Mucosa of descending colon (tissue), 3 donors: Measurements from ENCODE around the gene BCAS4. TPM values are rescaled to one million over a fixed set of nuclear protein-coding genes. Genes with fewer than 3 reads are reported as not detected.
"Not testable (repeated sequence)": the region's sequence is repeated elsewhere in the genome, so short reads cannot be mapped to it uniquely, and the experiment has no call there.

Experiments
- ATAC-seq: fragments of 200-7000 bp; cut with Tn5 transposase; one replicate; pipeline ENCODE4 v1.9.1; 2020; ENCODE audit warnings: mild to moderate bottlenecking, moderate library complexity
- DNase-seq, 3 donors: peaks; one replicate each; pipeline ENCODE4 v3.0.0-alpha.2; 2020
- H3K36me3 ChIP-seq: fragments of 200-600 bp; one replicate; pipeline ENCODE4 v1.8.0; 2021; ENCODE audit warnings: low read depth, mild to moderate bottlenecking
- H3K4me1 ChIP-seq: fragments of 200-600 bp; one replicate; pipeline ENCODE4 v1.8.0; 2021; ENCODE audit warnings: low read depth, mild to moderate bottlenecking
- H3K4me3 ChIP-seq: fragments of 200-600 bp; one replicate; pipeline ENCODE4 v1.8.0; 2021; ENCODE audit warnings: mild to moderate bottlenecking
- H3K9me3 ChIP-seq: fragments of 200-600 bp; one replicate; pipeline ENCODE4 v1.8.0; 2021; ENCODE audit warnings: mild to moderate bottlenecking
- CTCF ChIP-seq: fragments of 200-600 bp; IDR thresholded peaks from one replicate; pipeline ENCODE4 v1.8.0; 2022; ENCODE audit warnings: antibody characterized with exemption, mild to moderate bottlenecking
- intact Hi-C, 2 donors: fragments of 100-400 bp; cut with DNase I in 1 of 2; cut with micrococcal nuclease in 1 of 2; formaldehyde crosslinking; loops; one replicate each; pipeline versions ENCODE4 v1.11.0 to v1.11.1; 2022; cut with DNase I, micrococcal nuclease
- total RNA-seq, 3 donors: library from RNA; stranded (reverse); fragmentation: NEBNext Ultra II Directional in 2 of 3; extraction: Animal tissue kit (Norgen Biotek cat#: 25700) in 2 of 3; gene quantifications; one replicate each; pipeline versions ENCODE4 v1.2.1 to v1.2.4, GENCODE V29; 2021 to 2023
- donor health status: DM: no; HTN: no; CAD: no; lungs with moderate emphysema.
- donor health status: DM: no; HTN: no; CAD: no.
- donor health status: DM: no; HTN: yes; CAD: no.

The BCAS4 gene
- total RNA-seq, 3 donors from 2014 or later = 1.9 to 5.6 (median 2.9) TPM

GRCh38 chr20:50772420-50773185 is 22.3 kb upstream of the BCAS4 start:
- no peak for TF ChIP-seq CTCF
- DNase-seq (no peak), ATAC-seq (no peak)
- Histone ChIP-seq H3K36me3 (no peaks in the 10 kb centered on the region), H3K4me1 (no peaks in the 10 kb centered on the region), H3K9me3 (no peaks in the 10 kb centered on the region), H3K4me3 (no peak overlapping the region)
- intact Hi-C loops = no loop called here

- Histone ChIP-seq H3K36me3 (no peaks in the 10 kb centered on the region), H3K4me1 (no peaks in the 10 kb centered on the region), H3K4me3 (no peak overlapping the region), H3K9me3 (no peaks in the 10 kb centered on the region)
- TF ChIP-seq CTCF = no peak
- ATAC-seq (no peak), DNase-seq (no peak)
- intact Hi-C loops = no loop called here
These were observed 20.3 kb upstream of the BCAS4 start for GRCh38 chr20:50774515-50774914.

- ATAC-seq (no peak), DNase-seq (no peak)
- no peaks in the 10 kb centered on the region for H3K9me3 ChIP-seq
- intact Hi-C loops = no loop called here
- no peaks in the 10 kb centered on the region for H3K36me3 ChIP-seq
- H3K4me1 ChIP-seq = no peaks in the 10 kb centered on the region
- no peak overlapping the region for H3K4me3 ChIP-seq
- TF ChIP-seq CTCF = no peak
These were observed 18.6 kb upstream of the BCAS4 start for GRCh38 chr20:50776122-50776817.

- TF ChIP-seq CTCF = no peak
- no peaks in the 10 kb centered on the region for H3K36me3 ChIP-seq
- DNase-seq (no peak), ATAC-seq (no peak)
- no peaks in the 10 kb centered on the region for H3K4me1 ChIP-seq
- H3K9me3 ChIP-seq = no peaks in the 10 kb centered on the region
- intact Hi-C loops = no loop called here
- H3K4me3 ChIP-seq = no peak overlapping the region
These were observed 17.5 kb upstream of the BCAS4 start for GRCh38 chr20:50777373-50777772.

GRCh38 chr20:50778994-50779393 is 15.9 kb upstream of the BCAS4 start:
- H3K36me3 ChIP-seq, intact Hi-C loops, DNase-seq, H3K4me3 ChIP-seq, H3K4me1 ChIP-seq, ATAC-seq, H3K9me3 ChIP-seq: not testable (repeated sequence)

- Histone ChIP-seq H3K9me3 (no peaks in the 10 kb centered on the region), H3K4me1 (no peaks in the 10 kb centered on the region), H3K36me3 (no peaks in the 10 kb centered on the region), H3K4me3 (no peak overlapping the region)
- DNase-seq = no peak
- TF ChIP-seq CTCF = no peak
- no peak for ATAC-seq
- intact Hi-C loops = no loop called here
These were observed 11.5 kb upstream of the BCAS4 start for GRCh38 chr20:50783390-50783789.
